ENCODE results near the gene GNPDA2. TPM values are rescaled to one million over a fixed set of nuclear protein-coding genes. Genes with fewer than 3 reads are reported as not detected.

GNPDA2 gene
- total RNA-seq, 1 donor from 2014 or later: 9.4 TPM

GRCh38 chr4:44720371-44720770, 6.0 kb downstream of the GNPDA2 start:
- Histone ChIP-seq H3K9me3 (replicated peaks) (no peaks in the 10 kb centered on the region), H3K4me1 (peaks cover 41% of the 10 kb centered on the region), H3K27ac (replicated peaks) (no peak overlapping the region), H3K36me3 (no peaks in the 10 kb centered on the region), H3K4me3 (no peak overlapping the region), H3K27me3 (ENCODE audit: low read depth) (no peaks in the 10 kb centered on the region)
- intact Hi-C loops (cut with micrococcal nuclease): no loop called here
- TF ChIP-seq, protein P1, sequence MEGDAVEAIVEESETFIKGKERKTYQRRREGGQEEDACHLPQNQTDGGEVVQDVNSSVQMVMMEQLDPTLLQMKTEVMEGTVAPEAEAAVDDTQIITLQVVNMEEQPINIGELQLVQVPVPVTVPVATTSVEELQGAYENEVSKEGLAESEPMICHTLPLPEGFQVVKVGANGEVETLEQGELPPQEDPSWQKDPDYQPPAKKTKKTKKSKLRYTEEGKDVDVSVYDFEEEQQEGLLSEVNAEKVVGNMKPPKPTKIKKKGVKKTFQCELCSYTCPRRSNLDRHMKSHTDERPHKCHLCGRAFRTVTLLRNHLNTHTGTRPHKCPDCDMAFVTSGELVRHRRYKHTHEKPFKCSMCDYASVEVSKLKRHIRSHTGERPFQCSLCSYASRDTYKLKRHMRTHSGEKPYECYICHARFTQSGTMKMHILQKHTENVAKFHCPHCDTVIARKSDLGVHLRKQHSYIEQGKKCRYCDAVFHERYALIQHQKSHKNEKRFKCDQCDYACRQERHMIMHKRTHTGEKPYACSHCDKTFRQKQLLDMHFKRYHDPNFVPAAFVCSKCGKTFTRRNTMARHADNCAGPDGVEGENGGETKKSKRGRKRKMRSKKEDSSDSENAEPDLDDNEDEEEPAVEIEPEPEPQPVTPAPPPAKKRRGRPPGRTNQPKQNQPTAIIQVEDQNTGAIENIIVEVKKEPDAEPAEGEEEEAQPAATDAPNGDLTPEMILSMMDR (IDR thresholded peaks at IDR 0.05; ENCODE audit: borderline replicate concordance): no peak
- DNase-seq: no peak

DNA sequence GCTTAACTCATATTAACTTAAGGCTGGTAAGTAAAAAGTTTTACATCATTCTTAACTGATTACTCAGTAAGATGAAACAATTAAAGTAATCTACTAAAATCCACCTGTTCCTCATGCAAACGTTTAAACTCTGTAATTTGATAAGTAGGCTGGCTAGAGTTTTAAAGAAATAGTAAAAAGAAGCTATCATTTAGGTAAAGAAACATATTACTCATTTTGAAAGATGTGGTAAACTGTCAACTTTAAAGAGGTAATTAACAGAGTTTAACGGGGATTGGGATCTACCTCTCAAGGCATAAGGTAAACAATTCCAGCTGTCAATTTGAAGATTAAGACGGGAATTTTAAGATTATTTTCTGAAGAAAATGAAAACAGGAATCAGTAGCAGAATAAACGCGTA, 9.8 kb downstream of the GNPDA2 start:
- H3K27ac ChIP-seq (replicated peaks): no peak overlapping the region
- intact Hi-C loops (cut with micrococcal nuclease): no loop called here
- peaks cover 14% of the 10 kb centered on the region for H3K36me3 ChIP-seq
- no peak overlapping the region for H3K4me3 ChIP-seq
- TF ChIP-seq, protein P1 (IDR thresholded peaks at IDR 0.05; ENCODE audit: borderline replicate concordance): no peak
- H3K4me1 ChIP-seq: peaks cover 27% of the 10 kb centered on the region
- no peak for DNase-seq
- no peaks in the 10 kb centered on the region for H3K27me3 ChIP-seq (ENCODE audit: low read depth)
- no peaks in the 10 kb centered on the region for H3K9me3 ChIP-seq (replicated peaks)

- peaks cover 18% of the 10 kb centered on the region for H3K36me3 ChIP-seq
- intact Hi-C loops (cut with micrococcal nuclease): no loop called here
- H3K27ac ChIP-seq (replicated peaks): no peak overlapping the region
- H3K27me3 ChIP-seq (ENCODE audit: low read depth): no peaks in the 10 kb centered on the region
- TF ChIP-seq, protein P1 (IDR thresholded peaks at IDR 0.05; ENCODE audit: borderline replicate concordance): no peak
- peaks cover 9% of the 10 kb centered on the region for H3K4me1 ChIP-seq
- DNase-seq: no peak
- H3K4me3 ChIP-seq: no peak overlapping the region
- H3K9me3 ChIP-seq (replicated peaks): no peaks in the 10 kb centered on the region
These were observed 13.2 kb downstream of the GNPDA2 start for GRCh38 chr4:44713125-44713524.

- DNase-seq: no peak
- TF ChIP-seq, protein P1 (IDR thresholded peaks at IDR 0.05; ENCODE audit: borderline replicate concordance): no peak
- no peak overlapping the region for H3K4me3 ChIP-seq
- H3K4me1 ChIP-seq: peaks cover 20% of the 10 kb centered on the region
- no peak overlapping the region for H3K27ac ChIP-seq (replicated peaks)
- H3K27me3 ChIP-seq (ENCODE audit: low read depth): no peaks in the 10 kb centered on the region
- intact Hi-C loops (cut with micrococcal nuclease): no loop called here
- H3K9me3 ChIP-seq (replicated peaks): no peaks in the 10 kb centered on the region
- peaks cover 70% of the 10 kb centered on the region for H3K36me3 ChIP-seq
These were observed 21.7 kb downstream of the GNPDA2 start for GRCh38 chr4:44704673-44705072.

DNA sequence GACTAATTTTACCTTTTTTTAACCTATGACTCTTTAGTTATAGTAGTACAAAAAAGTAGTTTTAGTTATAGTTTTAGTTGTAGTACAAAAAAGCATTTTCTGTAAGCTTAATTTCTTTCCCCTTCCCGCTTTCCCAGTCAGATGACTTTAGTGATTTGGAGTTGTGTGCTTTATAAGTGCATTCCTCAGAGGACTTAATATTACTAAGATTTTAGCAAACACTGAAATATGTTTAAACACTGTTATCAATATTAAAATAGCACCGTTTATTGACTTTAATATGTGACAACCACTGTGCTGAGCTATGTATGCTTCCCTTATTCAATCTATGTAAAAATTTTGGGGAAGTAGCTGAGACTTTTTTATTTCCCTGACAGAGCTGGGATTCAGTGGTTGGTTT, 25.3 kb downstream of the GNPDA2 start:
- Histone ChIP-seq H3K36me3 (peaks cover 84% of the 10 kb centered on the region), H3K4me1 (peaks cover 15% of the 10 kb centered on the region), H3K9me3 (replicated peaks) (no peaks in the 10 kb centered on the region), H3K4me3 (no peak overlapping the region), H3K27ac (replicated peaks) (no peak overlapping the region), H3K27me3 (ENCODE audit: low read depth) (no peaks in the 10 kb centered on the region)
- DNase-seq: no peak
- intact Hi-C loops (cut with micrococcal nuclease): no loop called here
- TF ChIP-seq, protein P1 (IDR thresholded peaks at IDR 0.05; ENCODE audit: borderline replicate concordance): no peak

DNA sequence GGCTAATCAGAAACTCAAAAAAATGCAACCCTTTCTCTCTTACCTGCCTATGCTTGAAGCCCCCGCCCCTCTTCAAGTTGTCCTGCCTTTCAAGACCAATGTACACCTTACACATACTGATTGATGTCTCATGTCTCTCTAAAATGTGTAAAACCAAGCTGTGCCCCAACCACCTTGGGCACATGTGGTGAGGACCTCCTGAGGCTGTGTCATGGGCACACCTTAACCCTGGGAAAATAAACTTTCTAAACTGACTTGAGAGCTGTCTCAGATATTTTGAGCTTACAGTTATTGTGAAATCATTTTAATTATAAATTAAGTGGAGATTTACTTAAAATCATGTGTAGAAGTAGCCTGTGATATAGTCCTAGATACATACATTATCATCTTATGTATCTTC, 25.9 kb downstream of the GNPDA2 start:
- H3K36me3 ChIP-seq: peaks cover 87% of the 10 kb centered on the region
- H3K27me3 ChIP-seq (ENCODE audit: low read depth): no peaks in the 10 kb centered on the region

More for the DNA sequence above, 25.9 kb downstream of the GNPDA2 start:
- TF ChIP-seq, protein P1 (IDR thresholded peaks at IDR 0.05; ENCODE audit: borderline replicate concordance): no peak
- peaks cover 14% of the 10 kb centered on the region for H3K4me1 ChIP-seq
- DNase-seq: no peak
- no peak overlapping the region for H3K4me3 ChIP-seq
- intact Hi-C loops (cut with micrococcal nuclease): no loop called here
- no peaks in the 10 kb centered on the region for H3K9me3 ChIP-seq (replicated peaks)
- no peak overlapping the region for H3K27ac ChIP-seq (replicated peaks)
